HG03095 (cell line): ENCODE measurements around the gene MAL.

ENCODE experiments used
- ATAC-seq: cut with Tn5 transposase; IDR thresholded peaks from one replicate; pipeline ENCODE4 v1.9.1; 2021; ENCODE audit warnings: moderate library complexity; ENCODE audit not compliant: unreplicated experiment

The MAL gene

DNA sequence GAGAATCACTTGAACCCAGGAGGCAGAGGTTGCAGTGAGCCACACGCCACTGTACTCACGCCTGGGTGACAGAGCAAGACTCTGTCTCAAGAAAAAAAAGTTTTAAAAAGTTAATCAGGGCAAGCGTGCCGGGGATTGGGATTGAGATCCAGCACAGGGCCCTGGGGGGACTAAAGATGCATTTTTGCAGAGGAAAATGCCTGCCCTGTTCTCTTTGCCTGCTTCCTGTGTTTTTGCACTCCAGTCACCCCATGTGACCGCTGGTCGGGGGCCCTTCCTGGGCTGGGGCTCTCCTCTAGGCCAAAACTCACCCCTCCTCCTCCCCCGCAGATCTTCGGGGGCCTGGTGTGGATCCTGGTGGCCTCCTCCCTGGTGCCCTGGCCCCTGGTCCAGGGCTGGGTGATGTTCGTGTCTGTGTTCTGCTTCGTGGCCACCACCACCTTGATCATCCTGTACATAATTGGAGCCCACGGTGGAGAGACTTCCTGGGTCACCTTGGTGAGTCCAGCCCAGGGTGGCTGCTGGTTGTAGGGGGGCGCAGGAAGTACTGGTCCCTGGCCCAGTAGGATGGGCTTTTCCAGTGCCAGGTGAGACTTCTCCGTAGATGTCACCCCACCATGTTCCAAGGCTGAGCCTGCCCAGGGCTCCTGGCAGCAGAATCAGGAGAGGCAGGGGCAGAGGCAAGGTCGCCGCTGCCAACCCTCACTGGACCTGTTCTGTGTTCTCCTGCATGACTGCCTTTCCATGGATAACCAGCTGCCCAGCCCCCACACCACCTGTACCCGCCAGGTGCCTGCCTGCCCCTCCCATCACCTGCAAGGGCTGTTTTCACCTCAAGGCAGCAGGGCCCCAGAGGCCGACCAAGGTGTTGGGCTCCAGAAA, 22.4 kb downstream of the MAL start:
- no peak for ATAC-seq

DNA sequence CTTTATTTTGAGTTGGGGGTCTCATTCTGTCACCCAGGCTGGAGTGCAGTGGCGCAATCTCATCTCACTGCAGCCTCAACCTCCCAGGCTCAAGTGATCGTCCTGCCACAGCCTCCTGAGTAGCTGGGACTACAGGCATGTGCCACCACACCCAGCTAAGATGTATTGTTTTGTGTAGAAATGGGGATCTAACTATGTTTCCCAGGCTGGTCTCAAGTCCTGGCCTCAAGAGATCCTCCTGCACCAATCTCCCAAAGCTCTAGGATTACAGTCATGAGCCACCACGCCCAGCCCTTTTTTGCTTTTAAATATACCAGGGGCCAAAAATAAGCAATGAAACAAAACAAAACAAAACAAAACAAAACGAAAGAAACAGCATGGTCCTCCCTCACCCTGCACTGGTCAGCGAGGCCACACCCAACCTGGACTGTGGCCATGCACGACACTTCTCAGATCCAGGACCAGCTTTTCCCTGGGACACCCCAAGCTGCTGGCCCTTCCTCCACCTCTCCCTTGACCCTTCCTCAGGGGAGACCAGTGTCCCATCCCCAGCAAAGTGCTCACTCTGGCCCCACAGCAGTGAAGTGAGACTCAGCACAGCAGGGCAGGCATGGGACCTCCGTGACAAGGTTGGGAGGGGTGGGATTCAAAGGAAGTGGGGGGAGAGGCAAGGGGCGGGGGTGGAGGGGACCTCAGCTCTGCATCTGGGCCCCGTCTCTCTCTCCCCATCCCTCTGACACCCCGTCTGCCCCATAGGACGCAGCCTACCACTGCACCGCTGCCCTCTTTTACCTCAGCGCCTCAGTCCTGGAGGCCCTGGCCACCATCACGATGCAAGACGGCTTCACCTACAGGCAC, 23.5 kb downstream of the MAL start:
- ATAC-seq: no peak

DNA sequence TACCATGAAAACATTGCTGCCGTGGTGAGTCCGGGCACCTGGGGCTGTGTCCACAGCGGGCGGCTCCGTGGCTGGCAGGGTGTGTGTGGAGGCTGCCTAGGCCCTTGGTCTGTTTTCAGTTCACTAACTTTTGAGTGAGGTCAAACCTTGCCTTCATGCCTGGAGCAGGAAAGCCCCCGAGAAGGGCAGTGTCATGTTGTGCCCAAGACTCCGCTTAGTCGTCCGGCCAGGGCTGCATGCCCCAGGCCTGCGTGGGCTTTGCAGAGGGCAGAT, 24.1 kb downstream of the MAL start:
- no peak for ATAC-seq

DNA sequence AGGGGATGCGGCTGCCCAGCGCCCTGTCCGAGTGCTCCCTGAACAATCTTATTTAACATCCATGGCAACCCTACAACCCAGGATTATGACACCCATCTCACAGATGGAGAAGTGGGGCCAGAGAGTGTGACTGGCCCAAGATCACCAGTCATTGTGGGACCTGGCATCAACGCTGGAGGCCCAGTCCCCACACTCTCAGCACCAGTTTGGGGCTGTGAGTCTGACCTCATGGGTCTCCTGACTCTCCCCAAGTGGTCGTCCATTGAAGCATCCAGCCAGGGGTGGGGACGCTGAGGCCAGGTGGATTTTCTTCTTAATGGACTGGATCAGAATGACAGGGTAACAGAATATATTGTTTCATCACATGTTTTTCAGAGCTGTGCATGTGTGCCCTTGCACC, 24.5 kb downstream of the MAL start:
- no peak for ATAC-seq

DNA sequence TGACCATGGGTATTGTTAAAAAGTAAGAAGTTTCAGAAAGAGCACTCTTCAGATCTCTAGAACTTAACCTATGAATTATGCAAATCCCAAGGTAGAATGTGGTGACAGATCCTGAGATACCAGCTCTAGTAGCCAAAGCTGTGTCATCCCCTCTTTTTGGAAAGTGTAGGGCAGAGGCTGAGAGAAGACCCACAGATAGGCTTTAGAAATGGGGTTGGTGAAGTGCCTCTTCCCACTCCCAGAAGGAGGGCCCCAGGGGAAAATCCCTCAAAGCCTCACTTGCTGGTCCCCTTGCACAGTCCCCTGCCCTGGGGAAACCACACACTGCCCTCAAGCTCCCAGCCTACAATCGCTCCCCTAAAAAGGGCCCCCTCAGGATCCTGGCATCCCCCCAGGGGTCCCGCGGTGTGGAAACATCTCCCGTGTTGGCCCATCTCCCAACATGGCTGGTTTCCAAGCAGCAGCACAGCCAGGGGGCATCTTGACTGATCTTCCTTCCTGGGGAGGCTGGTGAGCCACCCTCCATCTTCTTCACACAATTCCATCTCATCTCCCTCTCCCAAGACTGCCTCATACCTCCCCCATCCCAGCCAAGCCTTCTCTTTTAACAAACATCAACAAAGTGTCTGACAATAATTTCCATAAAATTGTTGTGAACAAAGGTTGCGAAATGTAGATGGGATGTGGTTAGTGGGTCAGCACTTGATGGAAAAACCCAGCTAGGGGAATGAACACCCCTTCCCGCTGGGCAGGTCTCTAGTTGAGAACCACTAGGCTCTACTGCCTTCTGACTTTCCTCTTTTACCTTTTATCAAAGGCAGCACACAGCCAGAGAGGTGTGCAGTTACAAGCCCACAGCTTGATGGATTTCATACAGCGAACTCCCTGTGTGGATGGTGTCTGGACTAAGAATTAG, 25.1 kb downstream of the MAL start:
- ATAC-seq: no peak

DNA sequence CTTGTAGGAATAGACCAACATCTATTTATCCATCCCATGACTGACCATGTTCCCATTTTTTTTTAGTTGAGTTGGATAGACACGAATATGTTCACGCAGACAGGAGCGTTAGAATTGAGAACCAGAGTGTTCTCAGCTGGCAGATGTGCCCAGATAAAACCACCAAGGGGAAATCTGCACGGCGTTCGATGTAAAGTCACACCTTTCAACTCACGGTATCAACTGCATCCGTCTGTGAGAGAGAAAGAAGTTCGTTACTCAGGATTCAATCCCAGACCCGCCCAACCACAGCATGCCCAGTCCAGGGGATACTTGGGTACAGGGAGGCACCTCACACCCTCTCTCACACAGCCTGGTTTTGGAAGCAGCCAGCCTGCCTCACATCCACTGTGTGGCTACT, 26.1 kb downstream of the MAL start:
- ATAC-seq: no peak

DNA sequence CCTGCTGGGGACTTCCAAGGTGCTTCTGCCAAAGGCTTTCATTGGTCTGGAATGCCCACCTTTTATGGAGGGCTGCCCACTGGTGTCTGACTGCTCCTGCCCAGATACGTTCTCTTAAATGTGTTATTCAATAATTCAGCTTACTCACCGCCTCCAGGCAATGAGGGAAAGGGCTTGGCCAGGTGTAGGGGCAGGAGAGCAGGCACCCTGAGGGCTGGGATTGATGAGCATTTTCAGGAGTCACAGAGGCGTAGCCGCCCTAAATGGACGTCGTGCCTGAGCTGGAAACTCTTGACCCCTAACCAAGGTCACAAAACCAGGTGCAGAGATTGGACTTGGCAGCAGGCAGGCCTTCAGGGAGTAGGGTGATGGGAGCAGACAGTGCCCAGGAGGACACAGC, 26.8 kb downstream of the MAL start:
- ATAC-seq: no peak

DNA sequence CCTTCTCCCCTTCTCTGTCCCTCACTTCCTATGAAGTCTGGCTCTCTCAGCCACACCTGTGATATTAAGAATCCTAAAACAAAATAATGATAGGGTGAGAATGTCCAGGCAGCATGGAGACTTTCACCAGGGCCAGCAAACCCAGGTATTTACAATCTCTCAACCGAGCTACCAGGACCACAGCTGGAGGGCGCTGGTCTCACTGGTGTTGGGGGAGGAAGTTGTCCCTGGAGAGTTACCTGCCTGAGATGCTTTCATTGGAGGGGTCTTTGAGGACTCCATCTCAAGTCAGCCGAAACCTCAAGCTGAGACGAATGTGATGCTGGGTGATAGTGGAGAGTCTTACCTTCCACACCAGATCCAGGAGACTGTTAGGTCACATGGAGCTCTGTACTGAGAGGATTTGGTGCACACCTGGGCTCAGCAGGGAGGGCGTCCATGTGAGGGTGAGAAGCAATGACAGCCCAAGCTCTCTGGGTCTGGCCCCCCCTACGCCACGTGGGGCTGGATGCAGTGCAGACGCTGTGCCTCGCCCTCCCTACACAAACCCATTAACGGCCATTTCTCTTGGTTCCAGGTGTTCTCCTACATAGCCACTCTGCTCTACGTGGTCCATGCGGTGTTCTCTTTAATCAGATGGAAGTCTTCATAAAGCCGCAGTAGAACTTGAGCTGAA, 27.4 kb downstream of the MAL start:
- no peak for ATAC-seq

DNA sequence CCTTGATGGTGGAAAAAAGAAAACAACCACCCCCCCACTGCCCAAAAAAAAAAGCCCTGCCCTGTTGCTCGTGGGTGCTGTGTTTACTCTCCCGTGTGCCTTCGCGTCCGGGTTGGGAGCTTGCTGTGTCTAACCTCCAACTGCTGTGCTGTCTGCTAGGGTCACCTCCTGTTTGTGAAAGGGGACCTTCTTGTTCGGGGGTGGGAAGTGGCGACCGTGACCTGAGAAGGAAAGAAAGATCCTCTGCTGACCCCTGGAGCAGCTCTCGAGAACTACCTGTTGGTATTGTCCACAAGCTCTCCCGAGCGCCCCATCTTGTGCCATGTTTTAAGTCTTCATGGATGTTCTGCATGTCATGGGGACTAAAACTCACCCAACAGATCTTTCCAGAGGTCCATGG, 28.0 kb downstream of the MAL start:
- no peak for ATAC-seq

DNA sequence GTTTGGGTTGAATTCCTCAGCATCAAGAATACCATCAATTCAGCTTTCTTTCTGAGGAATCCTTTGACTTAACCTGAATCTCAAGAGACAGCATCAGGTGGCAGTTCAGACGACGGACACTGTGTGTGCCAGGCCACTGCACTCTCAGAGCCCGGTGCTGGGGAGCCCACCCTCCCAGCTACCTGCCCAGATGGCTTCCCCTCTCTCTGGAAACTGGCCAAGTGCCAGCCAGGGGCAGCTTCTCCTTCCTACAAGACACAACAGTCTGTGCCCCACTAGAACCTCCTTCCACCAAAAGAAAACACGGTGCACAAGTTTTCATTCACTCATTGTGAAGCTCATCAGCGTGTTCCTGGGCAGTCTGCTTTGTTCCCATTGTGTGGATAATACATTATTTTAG, 28.5 kb downstream of the MAL start:
- no peak for ATAC-seq

DNA sequence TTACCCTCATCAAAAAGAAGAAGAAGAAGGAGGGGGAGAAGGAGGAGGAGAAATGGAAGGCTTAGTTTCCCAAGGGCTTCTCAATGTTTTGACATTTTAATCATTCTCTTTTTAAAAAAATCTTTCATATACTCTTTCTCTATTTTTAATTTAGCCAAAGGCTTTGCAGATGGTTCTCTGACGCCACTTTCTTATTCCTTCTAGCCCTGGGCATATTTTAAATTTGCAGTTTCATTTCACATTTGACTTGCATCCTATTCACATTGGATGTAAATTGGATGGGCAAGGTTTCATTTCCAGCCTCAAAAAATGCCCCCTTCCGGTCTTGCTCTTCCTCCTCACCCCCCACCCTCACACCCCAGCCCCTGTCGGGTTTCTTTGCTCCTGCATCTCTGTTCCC, 29.8 kb downstream of the MAL start:
- no peak for ATAC-seq

DNA sequence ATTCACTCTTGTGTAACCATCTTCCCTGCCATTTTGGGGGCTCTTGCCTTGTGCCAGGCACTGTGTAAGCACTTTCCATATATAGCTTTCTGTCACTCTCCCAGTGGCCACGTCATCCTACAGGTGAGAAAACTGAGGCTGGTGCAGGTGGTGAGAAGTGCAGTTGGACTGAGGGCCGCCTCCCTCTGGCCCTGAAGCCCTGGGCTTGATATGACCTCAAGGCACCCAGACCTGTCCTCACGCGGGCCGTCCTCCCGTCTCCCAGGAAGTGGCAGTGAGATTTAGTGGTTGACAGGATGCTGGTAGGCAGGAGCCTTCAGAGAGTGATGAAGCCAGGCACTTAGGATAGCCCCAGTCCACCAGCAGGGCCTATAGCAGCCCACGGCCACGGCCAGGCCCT, 30.5 kb downstream of the MAL start:
- ATAC-seq: no peak

DNA sequence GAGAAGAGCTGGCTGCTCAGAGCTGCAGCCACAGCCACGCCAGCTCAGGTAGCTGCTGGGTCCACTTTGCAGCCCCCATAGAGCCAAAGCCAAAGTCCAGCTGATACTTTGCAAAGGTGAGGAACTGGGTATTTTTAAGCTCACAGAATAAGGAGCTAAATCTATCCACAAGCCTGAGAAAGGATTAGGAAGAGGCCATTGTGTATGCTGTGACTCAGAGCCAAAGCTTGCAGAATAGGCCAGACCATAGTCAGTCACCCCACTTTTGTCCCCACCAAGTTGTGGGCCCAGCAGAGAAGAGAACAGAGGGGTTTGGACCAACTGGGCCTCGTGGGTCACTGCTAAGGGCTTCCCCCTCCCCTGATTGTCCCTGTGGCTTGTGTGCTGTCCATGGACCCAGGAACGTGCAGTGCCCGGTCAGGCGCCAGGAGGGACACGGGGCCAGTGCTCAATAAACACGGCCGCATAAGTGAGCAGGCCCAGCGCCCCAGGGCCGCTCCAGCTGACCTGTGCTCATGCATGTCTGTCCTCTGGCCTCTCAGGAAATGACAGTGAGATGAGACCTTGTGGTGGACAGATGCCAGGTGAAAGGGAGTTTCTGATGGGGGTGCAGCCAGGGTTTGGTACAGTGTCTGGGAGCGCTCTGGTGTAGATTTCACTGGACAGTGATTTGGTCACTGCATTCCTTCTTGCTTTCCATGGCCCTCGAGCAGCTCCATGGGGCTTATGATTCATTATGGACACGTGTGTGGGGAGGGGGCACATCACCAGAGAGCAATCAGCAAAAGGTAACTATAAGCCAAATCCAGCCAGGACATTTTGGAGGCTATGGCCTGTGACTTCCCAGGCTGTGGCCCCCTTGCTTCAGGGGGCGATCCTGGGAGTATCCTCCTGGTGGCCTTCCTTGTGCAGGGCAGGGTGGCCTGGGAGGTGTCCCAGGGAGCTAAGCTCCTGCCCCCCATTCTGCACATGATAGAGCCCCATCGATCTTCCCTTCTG, 31.3 kb downstream of the MAL start:
- ATAC-seq: no peak

DNA sequence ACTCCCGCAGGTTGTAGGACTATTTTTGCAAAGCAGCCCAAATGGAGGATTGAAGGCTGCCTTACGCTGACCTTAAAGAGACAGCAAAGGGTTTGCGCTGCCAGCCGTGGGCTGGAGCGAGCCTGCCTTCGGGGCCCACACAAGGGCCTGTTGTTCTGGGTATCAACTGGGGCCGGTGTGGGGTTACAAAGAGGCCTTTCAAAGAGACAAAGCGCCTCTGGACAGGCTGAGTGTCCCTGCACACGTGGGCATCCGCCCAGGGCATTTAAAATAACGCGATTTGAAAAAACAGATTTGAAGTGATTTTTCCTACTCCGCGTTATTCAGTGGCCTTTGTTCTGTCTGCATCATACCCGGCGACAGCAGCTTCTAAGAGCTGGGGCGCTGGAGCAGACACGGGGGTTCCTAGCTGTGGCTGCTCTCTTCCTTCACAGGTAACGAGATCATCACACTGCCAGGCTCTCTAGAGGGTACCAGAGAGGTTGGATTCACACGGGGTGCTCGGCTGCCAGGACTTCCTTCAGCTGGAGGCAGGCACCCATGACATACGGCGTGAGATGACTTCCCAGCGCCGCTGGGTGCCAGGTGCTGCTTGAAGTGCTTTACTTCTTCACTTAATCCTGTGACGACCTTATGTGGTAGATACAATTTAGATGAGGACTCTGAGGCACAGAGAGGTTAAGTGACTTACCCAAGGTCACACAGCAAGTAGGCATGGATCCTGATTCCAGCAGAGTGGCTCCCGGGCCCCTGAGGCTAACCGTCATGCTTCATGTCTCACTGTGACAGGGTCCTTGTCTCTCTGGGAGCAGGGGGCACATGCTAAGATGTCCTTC, 32.2 kb downstream of the MAL start:
- ATAC-seq: no peak

DNA sequence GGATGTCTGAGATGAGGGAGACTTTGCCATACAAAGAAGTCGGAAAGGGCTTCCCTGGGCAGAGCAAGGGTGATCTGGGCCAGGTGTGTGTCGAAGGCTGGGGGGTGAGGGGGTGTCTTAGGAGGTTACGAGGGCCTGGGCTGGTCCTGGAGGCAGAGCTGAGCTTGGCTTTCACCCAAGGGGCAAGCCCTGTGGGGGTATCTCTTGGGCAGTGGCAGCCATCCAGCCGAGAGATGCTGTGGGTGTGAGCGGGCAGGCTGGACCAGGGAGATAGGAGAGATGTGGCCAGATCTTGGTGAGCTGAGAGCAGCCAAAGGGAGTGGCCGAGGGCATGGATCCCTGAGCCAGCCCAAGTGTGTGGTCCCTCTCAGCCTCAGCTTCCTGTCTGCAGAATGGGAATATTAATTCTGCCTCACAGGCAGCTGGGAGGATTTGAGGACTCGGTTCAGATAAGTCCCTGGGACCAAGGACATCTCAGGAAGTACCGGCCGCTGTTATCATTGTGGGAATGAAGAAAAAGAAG, 33.0 kb downstream of the MAL start:
- ATAC-seq: no peak

DNA sequence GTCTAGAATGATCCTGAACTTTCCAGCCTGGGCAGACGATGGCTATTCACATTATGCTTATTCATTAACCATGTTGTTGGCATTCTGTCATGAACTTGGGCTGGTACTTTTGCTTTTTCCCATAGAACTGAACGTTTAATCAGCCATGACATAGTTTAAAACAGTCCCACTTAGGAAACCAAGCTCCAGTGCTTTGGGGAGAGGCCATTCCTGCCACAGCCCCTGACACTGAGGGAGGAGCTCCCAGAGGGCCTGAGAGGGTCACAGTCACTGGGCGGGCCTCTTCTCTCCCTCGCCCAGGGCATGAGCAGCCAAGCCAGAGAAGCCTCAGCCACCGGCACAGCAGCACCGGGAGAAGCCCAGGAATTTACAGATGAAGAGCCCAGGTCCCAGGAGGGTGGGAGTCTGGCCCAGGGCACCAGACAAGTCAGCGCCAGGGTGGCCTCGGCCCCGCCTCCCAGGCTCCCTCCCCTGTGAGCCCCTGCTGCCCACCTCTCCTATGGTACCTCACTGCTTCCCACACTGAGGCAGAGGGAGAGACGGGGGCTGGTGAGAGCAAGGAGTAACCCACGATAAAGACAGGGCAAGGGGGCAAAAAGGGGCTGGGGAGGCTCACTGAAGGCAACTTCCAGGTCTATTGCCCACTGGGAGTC, 33.6 kb downstream of the MAL start:
- ATAC-seq: no peak

DNA sequence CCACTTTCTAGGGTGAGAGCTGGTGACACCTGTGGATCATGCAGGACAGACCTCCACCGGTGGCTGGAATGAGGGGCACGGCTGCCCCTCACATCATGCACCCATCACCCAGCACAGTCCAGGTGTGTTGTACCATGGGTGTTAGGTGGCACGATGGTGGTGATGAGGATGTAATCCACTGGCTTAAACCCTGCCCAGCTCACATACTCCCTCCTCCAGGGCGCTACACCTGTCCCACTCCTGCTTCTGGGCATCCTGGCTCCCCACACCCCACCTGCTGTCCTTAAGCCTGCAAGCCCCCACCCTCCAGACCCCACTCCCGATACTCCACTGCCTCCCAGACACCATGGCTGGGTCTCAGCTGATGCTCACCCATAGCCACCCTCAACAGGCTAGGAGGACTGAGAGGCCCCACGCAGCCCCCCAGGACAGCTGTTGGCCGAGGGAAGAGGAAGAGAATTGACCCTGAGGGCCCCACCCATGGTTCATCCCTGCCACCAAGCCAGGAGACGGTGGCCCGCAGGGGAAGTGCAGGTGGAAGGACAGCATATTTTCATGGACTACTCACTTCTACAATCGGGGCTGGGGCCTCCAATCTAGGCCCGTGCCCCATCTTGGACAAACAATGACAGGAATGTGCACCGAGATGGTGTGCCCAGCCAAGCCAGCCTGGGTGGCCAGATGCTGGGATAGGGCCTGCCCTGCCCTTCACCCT, 34.3 kb downstream of the MAL start:
- no peak for ATAC-seq
